Esophagus squamous epithelium (tissue), 5 donors: ENCODE measurements around the gene TOMM70. TPM values are rescaled to one million over a fixed set of nuclear protein-coding genes. Genes with fewer than 3 reads are reported as not detected.
"Not testable (repeated sequence)": the region's sequence is repeated elsewhere in the genome, so short reads cannot be mapped to it uniquely, and the experiment has no call there.

Experiments
- DNase-seq: peaks from one replicate; lab custom pipeline; 2025; lab: John Stamatoyannopoulos, UW
- H3K27ac ChIP-seq, 4 donors: fragments of 200-600 bp; sonication (generic); one replicate each; pipeline ENCODE4 v1.5.1; 2016 to 2019; ENCODE audit warnings: mild to moderate bottlenecking in 1 of 4
- H3K27me3 ChIP-seq, 4 donors: fragments of 200-600 bp; sonication (generic); 1 replicate in 3 of 4; 2 replicates in 1 of 4; pipeline versions ENCODE4 v1.5.1 to v1.6.0; 2017 to 2021; ENCODE audit warnings: antibody characterized with exemption in 1 of 4
- H3K36me3 ChIP-seq, 3 donors: fragments of 200-600 bp; sonication (generic); one replicate each; pipeline ENCODE4 v1.5.1; 2016 to 2019
- H3K4me1 ChIP-seq, 3 donors: fragments of 200-600 bp; sonication (generic); one replicate each; pipeline ENCODE4 v1.5.1; 2017 to 2019
- H3K4me3 ChIP-seq, 4 donors: fragments of 200-600 bp; sonication (generic); 1 replicate in 3 of 4; 2 replicates in 1 of 4; pipeline ENCODE4 v1.5.1; 2016 to 2019; ENCODE audit warnings: mild to moderate bottlenecking in 2 of 4, moderate library complexity in 1 of 4
- H3K9me3 ChIP-seq, 3 donors: fragments of 200-600 bp; sonication (generic); one replicate each; pipeline ENCODE4 v1.5.1; 2016 to 2019
- CTCF ChIP-seq, 6 experiments: fragments of 450-650 bp in 4 of 6; fragments of 200-600 bp in 2 of 6; sonication (generic) in 2 of 6; IDR thresholded peaks; one replicate each; pipeline ENCODE4 v1.5.1; 2016 to 2019; ENCODE audit warnings: antibody characterized with exemption in 6 of 6, mild to moderate bottlenecking in 4 of 6, moderate library complexity in 4 of 6
- POLR2A ChIP-seq, 4 donors: fragments of 450-650 bp; IDR thresholded peaks; one replicate each; pipeline ENCODE4 v1.6.1; 2017; ENCODE audit warnings: antibody characterized with exemption in 4 of 4, mild to moderate bottlenecking in 4 of 4, moderate library complexity in 3 of 4
- WGBS, 2 donors: methylation state at CpG; one replicate each; pipeline ENCODE4 v1.1.5; 2018; 5-methylcytosine and 5-hydroxymethylcytosine counted together
- intact Hi-C: fragments of 100-400 bp; cut with DNase I; formaldehyde crosslinking; loops from one replicate; pipeline ENCODE4 v1.15.0; 2022
- total RNA-seq, 4 donors: library from RNA; depleted of rRNA; stranded (reverse); fragments of >200 nt; gene quantifications; one replicate each; pipeline ENCODE4 v1.1.0, GENCODE V29; 2016
- donor health status: DM: yes; HTN: yes; CAD: no.

Gene TOMM70
- total RNA-seq, 4 donors from 2014 or later: 32.0 to 51.3 (median 44.3) TPM

- intact Hi-C loops: no loop called here
- Histone ChIP-seq H3K4me3 (no peak overlapping the region), H3K27ac (no peak overlapping the region), H3K36me3 (peaks cover 6 to 93% (median 12%) of the 10 kb centered on the region in 3 donors), H3K4me1 (no peaks in the 10 kb centered on the region), H3K9me3 (no peaks in the 10 kb centered on the region), H3K27me3 (no peaks in the 10 kb centered on the region)
- no peak for DNase-seq
- TF ChIP-seq CTCF (IDR thresholded peaks at IDR 0.05): no peak
- no peak for TF ChIP-seq POLR2A (IDR thresholded peaks at IDR 0.05)
- WGBS, 2 donors: 87 to 96% methylated on average over 5 of the region's 5 CpGs
Measured at GRCh38 chr3:100348727-100349126, 52.2 kb downstream of the TOMM70 start.

GRCh38 chr3:100340527-100340926 lies 60.4 kb downstream of the TOMM70 start:
- no peaks in the 10 kb centered on the region for H3K9me3 ChIP-seq
- intact Hi-C loops: no loop called here
- 91 to 97% methylated on average over 1 of the region's 1 CpG for WGBS, 2 donors
- no peak overlapping the region for H3K4me3 ChIP-seq
- no peak for TF ChIP-seq CTCF (IDR thresholded peaks at IDR 0.05)
- TF ChIP-seq POLR2A (IDR thresholded peaks at IDR 0.05): no peak
- no peaks in the 10 kb centered on the region for H3K27me3 ChIP-seq
- H3K36me3 ChIP-seq: peaks cover 0 to 66% (median 14%) of the 10 kb centered on the region in 3 donors
- H3K27ac ChIP-seq: no peak overlapping the region
- peaks cover 0 to 10% (median 3%) of the 10 kb centered on the region in 3 donors for H3K4me1 ChIP-seq
- no peak for DNase-seq

GRCh38 chr3:100339786-100340185 lies 61.1 kb downstream of the TOMM70 start:
- no peaks in the 10 kb centered on the region for H3K9me3 ChIP-seq
- H3K36me3 ChIP-seq: peaks cover 0 to 59% (median 14%) of the 10 kb centered on the region in 3 donors
- peaks cover 0 to 14% (median 5%) of the 10 kb centered on the region in 3 donors for H3K4me1 ChIP-seq
- TF ChIP-seq POLR2A (IDR thresholded peaks at IDR 0.05): no peak
- no peak for TF ChIP-seq CTCF (IDR thresholded peaks at IDR 0.05)
- H3K4me3 ChIP-seq: no peak overlapping the region
- no peak for DNase-seq
- H3K27me3 ChIP-seq: no peaks in the 10 kb centered on the region
- WGBS, 2 donors: 96 to 97% methylated on average over 5 of the region's 5 CpGs
- intact Hi-C loops: no loop called here
- no peak overlapping the region for H3K27ac ChIP-seq

GRCh38 chr3:100338911-100339310 lies 62.0 kb downstream of the TOMM70 start:
- intact Hi-C loops: no loop called here
- Histone ChIP-seq H3K4me1 (peaks cover 0 to 20% (median 9%) of the 10 kb centered on the region in 3 donors), H3K9me3 (no peaks in the 10 kb centered on the region), H3K36me3 (peaks cover 0 to 50% (median 14%) of the 10 kb centered on the region in 3 donors), H3K27me3 (no peaks in the 10 kb centered on the region), H3K4me3 (no peak overlapping the region), H3K27ac (no peak overlapping the region)
- TF ChIP-seq POLR2A (IDR thresholded peaks at IDR 0.05): no peak
- TF ChIP-seq CTCF (IDR thresholded peaks at IDR 0.05): no peak
- WGBS, 2 donors: 89 to 95% methylated on average over 10 of the region's 10 CpGs
- no peak for DNase-seq

- Histone ChIP-seq H3K27ac (peak overlapping the region in 1 of 4 donors; percentile 92), H3K36me3 (peaks cover 0 to 31% (median 5%) of the 10 kb centered on the region in 3 donors), H3K4me1 (peaks cover 0 to 22% (median 11%) of the 10 kb centered on the region in 3 donors)
- DNase-seq, intact Hi-C loops, H3K9me3 ChIP-seq, H3K27me3 ChIP-seq, H3K4me3 ChIP-seq: not testable (repeated sequence)
- 89 to 90% methylated on average over 10 of the region's 10 CpGs for WGBS, 2 donors
Measured at GRCh38 chr3:100336229-100336628, 64.7 kb downstream of the TOMM70 start.

GRCh38 chr3:100335434-100335833 lies 65.5 kb downstream of the TOMM70 start:
- Histone ChIP-seq H3K9me3 (no peaks in the 10 kb centered on the region), H3K4me1 (peaks cover 0 to 22% (median 11%) of the 10 kb centered on the region in 3 donors), H3K27me3 (no peaks in the 10 kb centered on the region), H3K27ac (peak overlapping the region; percentile 75 to 92 (median 86)), H3K36me3 (peaks cover 0 to 23% (median 5%) of the 10 kb centered on the region in 3 donors), H3K4me3 (peak overlapping the region; percentile 55 to 90 (median 78))
- no peak for TF ChIP-seq POLR2A (IDR thresholded peaks at IDR 0.05)
- no peak for TF ChIP-seq CTCF (IDR thresholded peaks at IDR 0.05)
- WGBS, 2 donors: 43 to 46% methylated on average over 6 to 13 of the region's 14 CpGs
- no peak for DNase-seq
- intact Hi-C loops: no loop called here
